Lower leg skin (tissue), 3 donors: ENCODE measurements around the gene GIPC3.
"Not testable (repeated sequence)": the region's sequence is repeated elsewhere in the genome, so short reads cannot be mapped to it uniquely, and the experiment has no call there.

Experiments
- POLR2A ChIP-seq, 2 donors: fragments of 450-650 bp; IDR thresholded peaks; one replicate each; pipeline ENCODE4 v1.6.1; 2016 to 2017; ENCODE audit warnings: antibody characterized with exemption in 2 of 2, mild to moderate bottlenecking in 1 of 2, moderate library complexity in 1 of 2
- TF ChIP-seq, protein P1 (sequence below), 3 donors: fragments of 450-650 bp; IDR thresholded peaks; one replicate each; pipeline ENCODE4 v1.5.1; 2016; ENCODE audit warnings: antibody characterized with exemption in 3 of 3, mild to moderate bottlenecking in 3 of 3, moderate library complexity in 2 of 3

DNA sequence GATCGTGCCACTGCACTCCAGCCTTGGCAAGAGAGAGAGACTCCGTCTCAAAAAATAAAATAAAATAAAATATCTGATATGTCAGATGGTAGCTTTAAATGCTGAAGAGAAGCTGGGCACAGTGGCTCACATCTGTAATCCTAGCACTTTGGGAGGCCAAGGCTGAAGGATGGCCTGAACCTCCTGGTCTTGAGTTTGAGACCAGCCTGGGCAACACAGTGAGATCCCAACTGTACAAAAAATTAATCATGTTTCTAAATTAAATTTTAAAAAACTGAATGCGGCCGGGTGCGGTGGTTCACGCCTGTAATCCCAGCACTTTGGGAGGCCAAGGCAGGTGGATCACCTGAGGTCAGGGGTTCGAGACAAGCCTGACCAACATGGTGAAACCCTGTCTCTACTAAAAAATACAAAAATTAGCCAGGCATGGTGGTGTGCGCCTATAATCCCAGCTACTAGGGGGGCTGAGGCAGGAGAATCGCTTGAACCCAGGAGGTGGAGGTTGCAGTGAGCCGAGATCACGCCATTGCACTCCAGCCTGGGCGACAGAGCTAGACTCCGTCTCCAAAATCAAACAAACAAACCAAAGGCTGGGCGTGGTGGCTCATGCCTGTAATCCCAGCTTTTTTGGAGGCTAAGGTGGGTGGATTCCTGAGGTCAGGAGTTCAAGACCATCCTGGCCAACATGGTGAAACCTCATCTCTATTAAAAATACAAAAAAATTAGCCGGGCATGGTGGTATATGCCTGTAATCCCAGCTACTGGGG lies 1.1 kb upstream of the GIPC3 start:
- TF ChIP-seq, protein P1, sequence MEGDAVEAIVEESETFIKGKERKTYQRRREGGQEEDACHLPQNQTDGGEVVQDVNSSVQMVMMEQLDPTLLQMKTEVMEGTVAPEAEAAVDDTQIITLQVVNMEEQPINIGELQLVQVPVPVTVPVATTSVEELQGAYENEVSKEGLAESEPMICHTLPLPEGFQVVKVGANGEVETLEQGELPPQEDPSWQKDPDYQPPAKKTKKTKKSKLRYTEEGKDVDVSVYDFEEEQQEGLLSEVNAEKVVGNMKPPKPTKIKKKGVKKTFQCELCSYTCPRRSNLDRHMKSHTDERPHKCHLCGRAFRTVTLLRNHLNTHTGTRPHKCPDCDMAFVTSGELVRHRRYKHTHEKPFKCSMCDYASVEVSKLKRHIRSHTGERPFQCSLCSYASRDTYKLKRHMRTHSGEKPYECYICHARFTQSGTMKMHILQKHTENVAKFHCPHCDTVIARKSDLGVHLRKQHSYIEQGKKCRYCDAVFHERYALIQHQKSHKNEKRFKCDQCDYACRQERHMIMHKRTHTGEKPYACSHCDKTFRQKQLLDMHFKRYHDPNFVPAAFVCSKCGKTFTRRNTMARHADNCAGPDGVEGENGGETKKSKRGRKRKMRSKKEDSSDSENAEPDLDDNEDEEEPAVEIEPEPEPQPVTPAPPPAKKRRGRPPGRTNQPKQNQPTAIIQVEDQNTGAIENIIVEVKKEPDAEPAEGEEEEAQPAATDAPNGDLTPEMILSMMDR (IDR thresholded peaks at IDR 0.05) = not testable (repeated sequence)
- TF ChIP-seq POLR2A (IDR thresholded peaks at IDR 0.05) = not testable (repeated sequence)
